ENCODE measurements around the gene RCC1.
"Not testable (repeated sequence)": the region's sequence is repeated elsewhere in the genome, so short reads cannot be mapped to it uniquely, and the experiment has no call there.

Gene RCC1

GRCh38 chr1:28505406-28506187 is at the start of gene RCC1:
Gene RCC1 (plus strand): TSS chr1:28506043. CDS start chr1:28529867, 23,824 bp downstream.
- peak; percentile 96 for DNase-seq (ENCODE audit: low spot score)

GRCh38 chr1:28456078-28456477 is 49.8 kb upstream of the RCC1 start:
- peak; percentile 17 for DNase-seq (ENCODE audit: low spot score)

- no peak for DNase-seq (ENCODE audit: low spot score)
Observed at GRCh38 chr1:28457678-28458077, 48.2 kb upstream of the RCC1 start.

- DNase-seq (ENCODE audit: low spot score): peak; percentile 9
Observed at GRCh38 chr1:28458237-28459228, 47.3 kb upstream of the RCC1 start.

- DNase-seq (ENCODE audit: low spot score): no peak
Observed at GRCh38 chr1:28466226-28466778, 39.5 kb upstream of the RCC1 start.

- no peak for DNase-seq (ENCODE audit: low spot score)
Observed at GRCh38 chr1:28470146-28470545, 35.7 kb upstream of the RCC1 start.

- DNase-seq (ENCODE audit: low spot score): not testable (repeated sequence)
Observed at GRCh38 chr1:28479497-28479896, 26.3 kb upstream of the RCC1 start.

GRCh38 chr1:28480308-28480707 is 25.5 kb upstream of the RCC1 start:
- DNase-seq (ENCODE audit: low spot score): no peak

- no peak for DNase-seq (ENCODE audit: low spot score)
Observed at GRCh38 chr1:28482138-28482537, 23.7 kb upstream of the RCC1 start.

GRCh38 chr1:28482702-28483101 is 23.1 kb upstream of the RCC1 start:
- DNase-seq (ENCODE audit: low spot score): no peak

GRCh38 chr1:28494737-28495136 is 11.1 kb upstream of the RCC1 start:
- no peak for DNase-seq (ENCODE audit: low spot score)

- no peak for DNase-seq (ENCODE audit: low spot score)
Observed at GRCh38 chr1:28499553-28499952, 6.3 kb upstream of the RCC1 start.

- DNase-seq (ENCODE audit: low spot score): no peak
Observed at GRCh38 chr1:28501925-28502324, 3.9 kb upstream of the RCC1 start.

- no peak for DNase-seq (ENCODE audit: low spot score)
Observed at GRCh38 chr1:28503117-28503516, 2.7 kb upstream of the RCC1 start.

GRCh38 chr1:28506907-28507246 is 1.0 kb downstream of the RCC1 start:
- no peak for DNase-seq (ENCODE audit: low spot score)

GRCh38 chr1:28507247-28507645 is 1.4 kb downstream of the RCC1 start:
- no peak for DNase-seq (ENCODE audit: low spot score)

- no peak for DNase-seq (ENCODE audit: low spot score)
Observed at GRCh38 chr1:28507646-28508434, 2.0 kb downstream of the RCC1 start.

GRCh38 chr1:28508435-28508754 is 2.6 kb downstream of the RCC1 start:
- DNase-seq (ENCODE audit: low spot score): no peak

- no peak for DNase-seq (ENCODE audit: low spot score)
Observed at GRCh38 chr1:28509705-28510272, 3.9 kb downstream of the RCC1 start.

GRCh38 chr1:28510273-28510969 is 4.6 kb downstream of the RCC1 start:
- no peak for DNase-seq (ENCODE audit: low spot score)

- no peak for DNase-seq (ENCODE audit: low spot score)
Observed at GRCh38 chr1:28510970-28511440, 5.2 kb downstream of the RCC1 start.

Measured in AG08396 (cell line).